ENCODE results near the gene B3GNT5.

Gene B3GNT5

GRCh38 chr3:183265834-183266417 is 12.9 kb downstream of the B3GNT5 start:
- DNase-seq (ENCODE audit: low spot score), result no peak

- DNase-seq (ENCODE audit: low spot score), result no peak
These were observed 13.4 kb downstream of the B3GNT5 start for GRCh38 chr3:183266454-183266853.

- DNase-seq (ENCODE audit: low spot score), result no peak
These were observed 14.1 kb downstream of the B3GNT5 start for GRCh38 chr3:183267140-183267539.

- no peak for DNase-seq (ENCODE audit: low spot score)
These were observed 15.3 kb downstream of the B3GNT5 start for GRCh38 chr3:183268366-183268765.

GRCh38 chr3:183269345-183269744 is 16.3 kb downstream of the B3GNT5 start:
- DNase-seq (ENCODE audit: low spot score), result no peak

- no peak for DNase-seq (ENCODE audit: low spot score)
These were observed 17.3 kb downstream of the B3GNT5 start for GRCh38 chr3:183270344-183270743.

GRCh38 chr3:183272142-183272541 is 19.1 kb downstream of the B3GNT5 start:
- no peak for DNase-seq (ENCODE audit: low spot score)

GRCh38 chr3:183272791-183273190 is 19.7 kb downstream of the B3GNT5 start:
- no peak for DNase-seq (ENCODE audit: low spot score)

GRCh38 chr3:183274609-183275008 is 21.6 kb downstream of the B3GNT5 start:
- DNase-seq (ENCODE audit: low spot score), result no peak

- DNase-seq (ENCODE audit: low spot score), result no peak
These were observed 22.4 kb downstream of the B3GNT5 start for GRCh38 chr3:183275418-183275817.

- DNase-seq (ENCODE audit: low spot score), result no peak
These were observed 22.9 kb downstream of the B3GNT5 start for GRCh38 chr3:183275937-183276336.

- no peak for DNase-seq (ENCODE audit: low spot score)
These were observed 24.2 kb downstream of the B3GNT5 start for GRCh38 chr3:183277260-183277659.

GRCh38 chr3:183278479-183279088 is 25.5 kb downstream of the B3GNT5 start:
- DNase-seq (ENCODE audit: low spot score), result no peak

GRCh38 chr3:183279371-183279770 is 26.3 kb downstream of the B3GNT5 start:
- no peak for DNase-seq (ENCODE audit: low spot score)

GRCh38 chr3:183281126-183281797 is 28.2 kb downstream of the B3GNT5 start:
- DNase-seq (ENCODE audit: low spot score), result no peak

GRCh38 chr3:183283886-183284285 is 30.8 kb downstream of the B3GNT5 start:
- DNase-seq (ENCODE audit: low spot score), result no peak

GRCh38 chr3:183284570-183284969 is 31.5 kb downstream of the B3GNT5 start:
- no peak for DNase-seq (ENCODE audit: low spot score)

- no peak for DNase-seq (ENCODE audit: low spot score)
These were observed 32.3 kb downstream of the B3GNT5 start for GRCh38 chr3:183285318-183285717.

GRCh38 chr3:183285828-183286457 is 32.9 kb downstream of the B3GNT5 start:
- DNase-seq (ENCODE audit: low spot score), result peak; percentile 83

- no peak for DNase-seq (ENCODE audit: low spot score)
These were observed 34.4 kb downstream of the B3GNT5 start for GRCh38 chr3:183287301-183287971.

GRCh38 chr3:183288117-183288516 is 35.1 kb downstream of the B3GNT5 start:
- DNase-seq (ENCODE audit: low spot score), result no peak

- DNase-seq (ENCODE audit: low spot score), result no peak
These were observed 37.2 kb downstream of the B3GNT5 start for GRCh38 chr3:183290216-183290615.

All from AG08396 (cell line).